GM19240 (cell line): ENCODE measurements around the gene PACS2.
"Not testable (repeated sequence)": the region's sequence is repeated elsewhere in the genome, so short reads cannot be mapped to it uniquely, and the experiment has no call there.

ENCODE experiments used
- DNase-seq: peaks from one replicate; pipeline ENCODE4 v3.0.0; 2011; ENCODE audit warnings: low spot score; ENCODE audit not compliant: insufficient read length

Gene PACS2

GRCh38 chr14:105330491-105330895 is 15.9 kb downstream of the PACS2 start:
- DNase-seq = no peak

GRCh38 chr14:105331575-105332349 is 17.2 kb downstream of the PACS2 start:
- no peak for DNase-seq

DNA sequence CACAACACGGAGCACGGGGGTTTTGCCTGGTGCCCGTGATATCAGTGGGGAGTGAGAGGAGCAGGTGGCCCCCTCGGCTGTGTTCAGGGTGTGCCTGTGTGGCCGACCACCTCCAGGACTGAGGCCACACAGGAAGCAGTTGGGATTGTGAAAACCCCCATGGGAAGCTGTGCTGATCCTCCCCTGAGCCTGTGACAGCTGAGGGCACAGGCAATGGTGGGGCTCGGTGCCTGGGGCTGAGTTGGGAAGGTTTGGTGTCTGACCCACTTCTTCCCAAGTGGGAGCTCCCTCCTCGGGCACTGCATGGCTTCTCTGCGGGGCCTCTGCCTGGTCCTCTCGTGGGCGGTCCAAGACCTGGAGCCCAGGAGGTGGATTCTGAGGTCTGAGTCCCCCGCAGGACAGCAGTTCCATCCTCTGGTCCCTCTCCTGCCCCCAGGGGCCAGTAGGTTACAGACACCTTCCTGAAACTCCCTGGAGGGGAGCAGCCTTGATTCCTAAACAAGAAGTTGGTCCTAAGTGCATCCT is 17.9 kb downstream of the PACS2 start:
- no peak for DNase-seq

- DNase-seq = no peak
Measured at GRCh38 chr14:105333020-105333490, 18.5 kb downstream of the PACS2 start.

GRCh38 chr14:105333613-105334364 is 19.2 kb downstream of the PACS2 start:
- DNase-seq = no peak

DNA sequence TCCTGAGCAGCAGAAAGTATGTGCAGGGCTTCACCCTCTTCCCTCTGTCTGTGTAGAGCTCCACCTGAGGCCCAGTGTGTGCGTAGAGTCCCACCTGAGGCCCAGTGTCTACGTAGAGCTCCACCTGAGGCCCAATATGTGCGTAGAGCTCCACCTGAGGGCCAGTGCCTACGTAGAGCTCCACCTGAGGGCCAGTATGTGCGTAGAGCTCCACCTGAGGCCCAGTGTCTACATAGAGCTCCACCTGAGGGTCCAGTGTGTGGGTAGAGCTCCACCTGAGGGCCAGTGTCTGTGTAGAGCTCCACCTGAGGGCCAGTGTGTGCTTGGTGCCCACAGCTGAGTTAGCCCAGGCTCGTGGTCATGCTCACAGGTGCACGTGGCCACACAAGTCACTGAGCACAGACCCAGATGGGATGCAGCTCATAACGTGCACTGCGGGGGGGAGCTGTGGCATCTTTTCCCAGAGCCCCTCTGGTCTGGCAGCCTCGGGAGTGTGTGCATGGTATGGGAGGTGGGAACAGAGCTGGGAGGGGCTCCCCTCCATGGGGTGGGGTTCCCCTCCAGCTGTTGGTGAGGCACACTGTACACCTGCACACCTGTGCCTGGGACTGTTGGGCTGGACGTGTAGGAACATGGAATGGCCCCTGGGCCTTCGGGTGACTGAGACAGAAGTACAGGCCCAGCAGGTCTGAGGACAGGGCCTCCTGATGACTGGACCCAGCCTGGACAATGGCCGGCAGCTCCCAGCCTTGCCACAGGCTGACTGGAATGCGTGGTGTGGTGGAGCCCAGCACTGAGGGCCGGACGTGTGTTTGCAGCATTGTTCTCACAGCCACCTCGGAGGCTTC is 20.1 kb downstream of the PACS2 start:
- DNase-seq = no peak

DNA sequence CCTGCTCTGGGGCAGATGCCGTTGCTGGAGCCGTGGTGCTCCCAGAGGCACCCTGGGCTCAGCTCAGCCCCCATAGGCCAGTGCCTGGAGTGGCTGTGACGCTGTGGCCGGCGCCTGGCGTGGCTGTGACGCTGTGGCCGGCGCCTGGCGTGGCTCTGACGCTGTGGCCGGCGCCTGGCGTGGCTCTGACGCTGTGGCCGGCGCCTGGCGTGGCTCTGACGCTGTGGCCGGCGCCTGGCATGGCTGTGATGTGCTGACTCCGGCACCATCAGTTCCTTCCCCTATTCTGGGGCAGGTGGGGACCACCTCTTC is 20.6 kb downstream of the PACS2 start:
- DNase-seq = not testable (repeated sequence)

DNA sequence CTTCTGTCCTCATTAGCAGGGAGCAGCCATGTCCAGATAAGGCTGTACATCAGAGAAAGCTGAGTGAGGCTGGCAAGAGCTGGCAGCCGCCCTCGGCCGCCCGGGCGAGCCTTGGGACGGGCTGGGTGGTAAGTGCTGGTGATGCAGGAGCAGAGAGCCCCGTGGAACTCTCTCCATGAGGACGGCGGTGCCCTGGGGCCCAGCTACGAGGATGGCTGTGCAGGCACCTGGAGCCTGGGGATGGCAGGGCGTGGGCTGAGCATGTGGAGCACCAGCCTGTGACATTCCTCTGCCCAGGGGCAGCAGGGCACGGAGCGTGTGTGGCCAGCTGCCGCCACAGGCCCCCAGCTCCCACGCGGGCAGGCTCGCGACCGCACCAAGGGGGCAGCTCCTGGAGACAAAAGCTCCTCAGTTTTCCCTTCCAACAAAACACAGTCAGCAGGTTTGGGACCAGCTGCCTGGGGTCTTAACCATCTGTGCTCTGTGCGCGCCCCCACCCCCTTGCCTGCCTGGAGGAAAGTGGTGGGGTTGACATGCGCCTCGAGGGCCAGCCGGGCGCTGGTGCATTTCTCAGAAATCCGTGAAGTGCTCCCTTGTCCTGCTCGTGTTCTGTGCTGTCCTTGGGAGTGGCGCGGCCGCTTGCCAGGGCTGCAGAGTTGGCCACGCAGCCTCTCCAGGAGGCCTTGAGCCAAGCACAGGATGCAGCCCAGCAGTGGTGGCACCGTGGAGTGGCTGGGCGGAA is 21.4 kb downstream of the PACS2 start:
- DNase-seq = no peak

DNA sequence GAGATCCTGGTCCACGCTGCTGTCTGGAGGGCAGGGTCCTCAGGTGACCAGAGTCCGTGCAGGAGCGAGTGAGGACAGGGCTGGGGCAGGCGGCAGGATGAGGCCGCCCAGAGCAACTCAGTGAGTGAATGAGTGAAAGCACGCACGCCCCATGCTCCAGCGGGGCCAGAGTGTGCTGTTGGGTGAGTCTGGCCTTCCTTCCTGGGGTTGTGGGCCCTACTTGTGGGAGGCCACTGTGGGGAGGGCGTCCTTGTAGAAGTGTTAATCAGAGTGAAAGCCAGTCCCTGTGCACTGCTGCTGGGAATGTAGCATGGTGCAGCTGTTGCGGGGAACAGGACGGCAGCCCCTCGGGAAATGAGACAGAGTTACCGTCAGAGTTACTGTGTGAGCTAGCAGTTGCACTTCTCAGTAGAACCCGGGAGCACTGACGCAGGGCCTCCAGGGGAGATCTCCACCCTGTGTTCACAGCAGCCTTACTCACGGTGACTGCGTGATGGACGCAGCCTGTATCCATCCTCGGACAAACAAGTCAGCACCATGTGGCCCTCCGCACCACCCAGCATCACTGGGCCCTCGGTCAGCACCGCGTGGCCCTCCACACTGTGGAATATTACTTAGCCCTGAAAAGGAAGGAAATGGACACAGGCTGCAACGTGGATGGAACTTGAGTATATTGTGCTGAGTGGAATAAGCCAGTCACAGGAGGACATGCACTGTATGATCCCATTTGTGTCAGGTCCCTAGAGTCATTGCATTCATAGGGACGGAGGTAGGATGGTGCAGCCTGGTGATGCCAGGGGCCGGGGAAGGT is 22.1 kb downstream of the PACS2 start:
- no peak for DNase-seq

- DNase-seq = no peak
Measured at GRCh38 chr14:105337433-105337832, 22.9 kb downstream of the PACS2 start.

GRCh38 chr14:105337966-105338741 is 23.6 kb downstream of the PACS2 start:
- DNase-seq = no peak

DNA sequence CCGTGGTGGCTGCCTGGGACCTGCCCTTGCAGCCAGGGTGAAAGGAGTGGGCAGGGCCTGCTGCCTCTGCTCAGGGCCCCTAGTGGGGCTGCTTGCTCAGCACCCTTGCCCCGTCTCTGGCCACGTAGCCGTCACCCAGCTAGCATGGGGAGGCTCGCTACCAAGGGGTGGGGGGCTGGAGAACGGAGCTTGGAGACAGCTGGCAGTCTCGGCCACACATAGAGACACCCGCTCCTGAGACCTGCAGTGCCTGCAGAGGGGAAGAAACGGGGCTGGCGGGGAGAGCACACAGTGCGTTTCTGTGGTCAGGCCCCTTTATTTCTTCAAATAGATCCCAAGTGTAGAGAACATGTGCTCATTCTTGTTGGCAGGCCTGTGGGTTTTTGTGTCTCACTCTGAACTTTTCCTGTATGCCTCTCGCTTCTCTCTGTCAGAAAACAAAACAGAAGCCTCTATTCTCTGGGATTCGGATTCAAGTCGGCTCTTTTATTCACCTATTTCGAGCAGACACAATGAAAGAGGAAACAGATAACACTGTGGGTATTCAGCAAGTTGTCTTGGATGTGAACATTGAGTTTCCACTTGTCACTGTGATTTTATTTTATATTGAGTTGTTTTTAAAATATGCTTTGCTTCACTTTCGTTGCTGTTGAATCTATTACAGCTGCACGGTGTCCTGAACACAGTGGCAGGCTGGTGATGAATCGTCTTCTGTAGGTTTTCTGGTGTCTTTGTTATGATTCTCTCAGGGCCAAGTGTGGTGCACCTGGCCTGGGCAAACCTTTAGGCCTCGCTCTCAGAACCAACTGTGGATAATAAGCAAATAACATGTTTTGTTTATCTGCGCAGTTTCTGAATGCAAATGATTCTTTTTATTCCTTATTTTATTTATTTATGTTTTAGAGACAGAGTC is 26.5 kb downstream of the PACS2 start:
- no peak for DNase-seq

DNA sequence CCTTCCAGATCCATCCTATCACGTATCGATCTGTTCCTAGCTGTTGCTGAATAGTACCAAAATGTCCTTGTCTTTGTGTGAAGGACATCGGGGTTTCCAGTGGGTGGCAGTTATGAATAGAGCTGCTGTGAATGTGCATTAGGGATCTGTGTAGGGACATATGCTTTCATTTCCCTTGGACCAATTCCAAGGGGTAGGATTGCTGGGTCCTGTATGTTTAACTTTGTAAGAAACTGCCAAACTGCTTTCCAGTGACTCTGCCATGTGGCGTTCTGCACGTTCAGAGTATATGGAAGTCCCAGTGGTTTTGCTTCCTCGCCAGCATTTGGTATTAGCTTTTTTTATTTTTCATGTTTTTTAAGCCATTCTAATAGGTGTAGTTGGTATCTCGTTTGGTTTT is 28.6 kb downstream of the PACS2 start:
- no peak for DNase-seq

GRCh38 chr14:105346200-105346533 is 31.6 kb downstream of the PACS2 start:
- DNase-seq = no peak

- no peak for DNase-seq
Measured at GRCh38 chr14:105346876-105347586, 32.5 kb downstream of the PACS2 start.

DNA sequence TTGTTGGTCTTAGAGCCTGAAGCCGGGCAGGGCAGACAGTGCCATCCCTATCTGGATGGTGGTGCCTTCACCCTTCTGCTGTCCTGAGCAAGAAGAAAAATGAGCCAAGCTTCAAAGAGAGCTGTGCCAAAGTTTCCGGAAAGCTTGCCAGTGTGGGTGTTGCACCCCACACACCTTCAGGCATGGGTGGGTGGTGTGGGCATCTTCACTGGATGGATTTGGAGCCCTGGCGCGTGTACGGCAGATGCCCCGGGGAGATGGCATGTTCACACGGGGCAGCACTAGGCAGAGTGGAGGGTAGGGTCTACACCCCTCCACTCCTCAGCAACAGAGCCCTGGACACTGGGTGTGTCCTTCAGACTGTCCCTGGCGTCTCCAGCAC is 33.0 kb downstream of the PACS2 start:
- DNase-seq = no peak

- no peak for DNase-seq
Measured at GRCh38 chr14:105348169-105348944, 33.8 kb downstream of the PACS2 start.
